ENCODE data around the gene ACOT7.
"Not testable (repeated sequence)": the region's sequence is repeated elsewhere in the genome, so short reads cannot be mapped to it uniquely, and the experiment has no call there.

Gene ACOT7

DNA sequence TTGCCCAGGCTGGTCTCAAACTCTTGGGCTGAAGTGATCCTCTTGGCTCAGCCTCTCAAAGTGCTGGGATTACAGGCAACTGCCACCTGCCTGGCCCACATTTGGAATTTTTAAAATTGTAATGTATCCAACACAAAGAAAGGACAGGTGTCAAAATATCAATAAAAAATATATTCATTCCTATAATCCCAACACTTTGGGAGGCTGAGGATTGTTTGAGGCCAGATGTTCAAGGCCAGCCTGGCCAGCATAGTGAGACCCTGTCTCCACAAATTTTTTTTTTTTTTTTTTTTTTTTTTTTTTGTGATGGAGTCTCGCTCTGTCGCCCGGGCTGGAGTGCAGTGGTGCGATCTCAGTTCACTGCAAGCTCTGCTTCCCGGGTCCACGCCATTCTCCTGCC is 16.2 kb upstream of the ACOT7 start:
- DNase-seq (ENCODE audit: low read depth, low spot score), result no peak

GRCh38 chr1:6409053-6409452 is 15.5 kb upstream of the ACOT7 start:
- H3K4me3 ChIP-seq (ENCODE audit: low read length), result no peak overlapping the region
- DNase-seq (ENCODE audit: low read depth, low spot score), result no peak

More for the DNA sequence above, 16.2 kb upstream of the ACOT7 start:
- H3K4me3 ChIP-seq (ENCODE audit: low read length), result no peak overlapping the region

DNA sequence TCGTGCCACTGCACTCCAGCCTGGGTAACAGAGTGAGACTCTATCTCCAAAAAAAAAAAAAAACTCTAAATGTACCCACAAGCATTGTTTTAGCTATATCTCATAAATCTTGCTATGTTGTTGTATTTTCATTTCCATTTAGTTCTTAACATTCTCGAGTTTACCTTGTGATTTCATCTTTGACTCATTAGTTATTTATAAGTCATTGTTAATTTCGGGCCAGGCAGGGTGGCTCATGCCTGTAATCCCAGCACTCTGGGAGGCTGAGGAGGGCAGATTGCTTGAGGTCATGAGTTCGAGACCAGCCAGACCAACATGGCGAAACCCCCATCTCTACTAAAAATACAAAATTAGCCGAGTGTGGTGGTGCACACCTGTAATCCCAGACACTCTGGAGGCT is 14.5 kb upstream of the ACOT7 start:
- DNase-seq (ENCODE audit: low read depth, low spot score), result no peak

GRCh38 chr1:6401673-6402072 is 8.1 kb upstream of the ACOT7 start:
- DNase-seq (ENCODE audit: low read depth, low spot score), result no peak
- H3K4me3 ChIP-seq (ENCODE audit: low read length), result no peak overlapping the region

More for the DNA sequence above, 14.5 kb upstream of the ACOT7 start:
- H3K4me3 ChIP-seq (ENCODE audit: low read length), result no peak overlapping the region

GRCh38 chr1:6399294-6399693 is 5.7 kb upstream of the ACOT7 start:
- no peak overlapping the region for H3K4me3 ChIP-seq (ENCODE audit: low read length)
- no peak for DNase-seq (ENCODE audit: low read depth, low spot score)

GRCh38 chr1:6397844-6398441 is 4.4 kb upstream of the ACOT7 start:
- no peak for DNase-seq (ENCODE audit: low read depth, low spot score)
- no peak overlapping the region for H3K4me3 ChIP-seq (ENCODE audit: low read length)

GRCh38 chr1:6396998-6397397 is 3.4 kb upstream of the ACOT7 start:
- DNase-seq (ENCODE audit: low read depth, low spot score), result no peak
- H3K4me3 ChIP-seq (ENCODE audit: low read length), result no peak overlapping the region

DNA sequence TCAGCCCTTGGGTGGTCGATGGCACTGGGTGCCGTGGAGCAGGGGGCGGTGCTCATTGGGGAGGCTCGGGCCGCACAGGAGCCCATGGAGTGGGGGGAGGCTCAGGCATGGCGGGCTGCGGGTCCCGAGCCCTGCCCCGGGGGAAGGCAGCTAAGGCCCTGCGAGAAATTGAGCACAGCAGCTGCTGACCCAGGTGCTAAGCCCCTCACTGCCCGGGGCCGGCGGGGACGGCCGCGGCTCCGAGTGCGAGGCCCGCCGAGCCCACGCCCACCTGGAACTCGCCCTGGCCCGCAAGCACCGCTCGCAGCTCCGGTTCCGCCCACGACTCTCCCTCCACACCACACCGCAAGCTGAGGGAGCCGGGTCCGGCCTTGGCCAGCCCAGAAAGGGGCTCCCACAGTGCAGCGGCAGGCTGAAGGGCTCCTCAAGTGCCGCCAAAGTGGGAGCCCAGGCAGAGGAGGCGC is 2.2 kb upstream of the ACOT7 start:
- not testable (repeated sequence) for H3K4me3 ChIP-seq (ENCODE audit: low read length); DNase-seq (ENCODE audit: low read depth, low spot score)

GRCh38 chr1:6395130-6395529 is 1.6 kb upstream of the ACOT7 start:
- H3K4me3 ChIP-seq (ENCODE audit: low read length), result not testable (repeated sequence)
- DNase-seq (ENCODE audit: low read depth, low spot score), result peak; percentile 38

- peak overlapping the region; percentile 77 for H3K4me3 ChIP-seq (ENCODE audit: low read length)
- no peak for DNase-seq (ENCODE audit: low read depth, low spot score)
These were observed 663 bp downstream of the ACOT7 start for GRCh38 chr1:6392809-6393399.

DNA sequence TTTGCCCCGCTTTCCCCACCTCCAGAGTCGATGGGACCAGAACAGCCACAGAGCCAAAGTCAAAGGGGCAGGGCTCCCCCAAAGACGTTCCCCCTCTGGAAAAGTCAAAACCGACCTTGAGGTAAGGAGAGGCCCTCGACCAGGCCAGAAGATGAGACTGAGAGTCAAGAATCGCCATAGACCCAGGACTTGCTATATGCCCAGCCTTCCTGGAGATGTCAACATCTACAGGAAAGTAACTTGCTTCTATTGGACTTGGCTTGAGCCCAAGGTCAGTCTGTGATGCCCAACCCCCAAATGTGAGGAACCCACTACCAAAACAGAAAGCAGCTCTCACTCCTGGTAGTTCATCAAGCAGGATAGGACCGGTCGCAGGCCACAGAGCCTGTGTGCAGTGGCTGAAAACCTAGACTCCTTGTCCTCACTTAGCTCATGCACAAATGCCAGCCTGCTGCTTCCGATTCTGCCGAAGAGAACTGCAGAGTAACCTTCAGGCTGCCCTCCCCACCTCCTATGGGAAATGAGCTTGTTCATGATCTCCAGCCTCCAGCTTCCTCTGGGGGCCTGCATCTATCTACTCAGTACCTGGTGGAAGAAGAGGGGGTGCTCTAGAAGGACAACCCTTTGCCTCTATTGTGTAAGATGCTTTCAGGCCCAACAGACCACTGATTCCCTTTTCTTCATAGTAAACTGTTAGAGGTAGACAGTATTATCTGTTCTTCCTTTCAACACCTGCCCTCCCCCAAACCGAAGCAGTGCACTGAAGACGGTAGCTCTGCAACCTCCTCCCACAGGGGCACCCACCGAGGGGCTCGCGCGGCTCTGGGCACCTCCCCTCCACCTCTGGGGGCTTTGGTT is 1.4 kb downstream of the ACOT7 start:
- peak overlapping the region; percentile 77 for H3K4me3 ChIP-seq (ENCODE audit: low read length)
- no peak for DNase-seq (ENCODE audit: low read depth, low spot score)

DNA sequence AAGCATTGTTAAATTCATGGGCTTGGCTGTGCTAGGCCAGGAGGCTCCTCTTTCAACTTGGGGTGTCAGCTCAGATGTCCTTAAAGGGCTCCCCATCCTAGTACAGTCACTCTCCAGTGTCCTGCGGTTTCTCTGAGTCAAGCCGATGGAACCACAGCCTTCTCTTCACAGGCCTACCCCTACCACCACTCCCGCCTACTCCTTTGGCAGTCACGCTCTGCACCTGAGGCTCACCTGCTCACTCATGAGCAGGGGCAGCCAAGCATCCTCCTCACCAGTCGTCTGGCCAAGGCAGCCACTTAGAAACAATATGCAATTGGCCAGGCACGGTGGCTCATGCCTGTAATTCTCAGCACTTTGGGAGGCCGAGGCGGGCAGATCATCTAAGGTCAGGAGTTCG is 3.6 kb downstream of the ACOT7 start:
- no peak for DNase-seq (ENCODE audit: low read depth, low spot score)

GRCh38 chr1:6386371-6386949 is 7.1 kb downstream of the ACOT7 start:
- DNase-seq (ENCODE audit: low read depth, low spot score), result no peak
- H3K4me3 ChIP-seq (ENCODE audit: low read length), result no peak overlapping the region

More for the DNA sequence above, 3.6 kb downstream of the ACOT7 start:
- no peak overlapping the region for H3K4me3 ChIP-seq (ENCODE audit: low read length)

DNA sequence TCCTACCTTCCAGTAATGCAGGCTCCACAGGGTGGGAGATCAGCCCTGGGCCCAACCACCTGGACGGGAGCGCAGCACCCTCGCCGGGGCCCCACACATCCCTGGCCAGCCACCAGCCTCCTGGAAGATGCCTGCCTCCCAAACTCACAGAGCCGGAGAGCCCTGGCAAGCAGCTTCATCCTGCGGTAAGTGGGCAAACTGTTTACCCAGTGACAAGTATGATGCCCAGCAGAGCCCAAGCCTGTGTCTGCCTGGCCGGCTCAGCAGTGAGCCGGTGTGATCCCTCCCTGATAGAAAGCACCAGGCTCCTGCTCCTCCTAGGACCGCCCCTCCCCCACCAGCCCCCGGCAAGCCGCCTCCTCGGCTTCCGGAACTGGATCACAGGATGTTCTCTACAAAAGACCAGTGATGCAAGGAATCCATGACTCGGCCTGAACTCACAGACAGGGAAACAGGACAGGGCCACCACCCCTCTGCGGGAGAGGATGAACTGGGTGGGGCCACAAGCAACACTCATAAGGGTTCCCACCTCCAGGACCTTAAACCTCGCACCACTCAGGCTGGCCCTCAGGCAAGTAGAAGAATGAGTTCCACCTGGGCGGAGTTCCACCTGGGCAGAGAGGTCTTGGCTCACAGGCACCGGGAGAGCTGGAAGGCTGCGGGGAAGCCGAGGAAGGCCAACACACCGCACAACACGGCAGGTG is 7.9 kb downstream of the ACOT7 start:
- no peak for DNase-seq (ENCODE audit: low read depth, low spot score)
- H3K4me3 ChIP-seq (ENCODE audit: low read length), result no peak overlapping the region

GRCh38 chr1:6384962-6385361 is 8.6 kb downstream of the ACOT7 start:
- no peak for DNase-seq (ENCODE audit: low read depth, low spot score)
- H3K4me3 ChIP-seq (ENCODE audit: low read length), result no peak overlapping the region

GRCh38 chr1:6384135-6384534 is 9.4 kb downstream of the ACOT7 start:
- DNase-seq (ENCODE audit: low read depth, low spot score), result no peak
- H3K4me3 ChIP-seq (ENCODE audit: low read length), result no peak overlapping the region

DNA sequence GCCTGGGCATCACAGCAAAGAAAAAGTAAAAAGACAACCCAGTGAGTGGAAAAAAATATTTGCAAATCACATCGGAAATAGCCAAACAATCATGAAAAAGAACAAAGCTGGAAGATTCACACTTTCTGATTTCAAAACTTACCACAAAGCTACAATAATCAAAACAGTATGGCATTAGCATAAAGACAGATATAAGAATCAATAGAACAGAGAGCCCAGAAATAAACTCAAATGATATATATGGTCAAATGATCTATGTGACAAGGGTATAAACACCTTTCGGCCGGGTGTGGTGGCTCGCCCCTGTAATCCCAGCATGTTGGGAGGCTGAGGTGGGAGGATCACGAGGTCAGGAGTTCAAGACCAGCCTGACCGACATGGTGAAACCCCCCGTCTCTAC is 13.5 kb downstream of the ACOT7 start:
- DNase-seq (ENCODE audit: low read depth, low spot score), result no peak
- H3K4me3 ChIP-seq (ENCODE audit: low read length), result no peak overlapping the region

DNA sequence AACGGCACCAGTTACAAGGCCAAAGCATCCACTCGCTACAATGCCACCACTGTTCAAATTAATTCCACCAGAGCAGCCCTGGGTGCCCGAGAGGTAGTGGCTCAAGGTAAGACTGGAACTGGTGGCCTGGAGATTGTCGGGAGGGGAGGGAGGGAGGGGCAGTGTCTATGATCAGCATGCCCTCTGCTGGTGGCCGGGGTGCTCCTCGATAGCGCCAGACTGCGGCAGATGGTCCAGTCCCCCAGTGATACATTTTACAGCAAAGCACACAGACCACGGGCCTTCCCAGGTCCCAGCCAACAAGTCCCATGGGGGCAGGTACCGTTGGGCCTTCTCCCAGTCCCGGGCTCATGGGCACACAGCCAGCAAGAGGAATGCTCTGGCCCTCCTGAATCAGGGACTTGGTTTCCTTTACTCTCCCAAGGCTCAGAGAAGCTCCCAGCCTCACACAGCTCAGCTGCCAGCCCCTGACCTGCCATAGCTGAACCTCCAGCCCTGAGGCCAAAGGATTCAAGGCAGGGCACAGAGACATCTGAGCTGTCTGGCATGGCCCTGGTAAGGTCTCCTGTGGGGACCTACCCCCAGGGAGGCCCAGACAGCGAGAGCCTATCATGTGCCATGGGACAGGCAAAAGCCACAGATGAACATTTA is 15.3 kb downstream of the ACOT7 start:
- no peak overlapping the region for H3K4me3 ChIP-seq (ENCODE audit: low read length)
- no peak for DNase-seq (ENCODE audit: low read depth, low spot score)
